ENCODE measurements around the gene WDR18.
"Not testable (repeated sequence)": the region's sequence is repeated elsewhere in the genome, so short reads cannot be mapped to it uniquely, and the experiment has no call there.

The WDR18 gene

DNA sequence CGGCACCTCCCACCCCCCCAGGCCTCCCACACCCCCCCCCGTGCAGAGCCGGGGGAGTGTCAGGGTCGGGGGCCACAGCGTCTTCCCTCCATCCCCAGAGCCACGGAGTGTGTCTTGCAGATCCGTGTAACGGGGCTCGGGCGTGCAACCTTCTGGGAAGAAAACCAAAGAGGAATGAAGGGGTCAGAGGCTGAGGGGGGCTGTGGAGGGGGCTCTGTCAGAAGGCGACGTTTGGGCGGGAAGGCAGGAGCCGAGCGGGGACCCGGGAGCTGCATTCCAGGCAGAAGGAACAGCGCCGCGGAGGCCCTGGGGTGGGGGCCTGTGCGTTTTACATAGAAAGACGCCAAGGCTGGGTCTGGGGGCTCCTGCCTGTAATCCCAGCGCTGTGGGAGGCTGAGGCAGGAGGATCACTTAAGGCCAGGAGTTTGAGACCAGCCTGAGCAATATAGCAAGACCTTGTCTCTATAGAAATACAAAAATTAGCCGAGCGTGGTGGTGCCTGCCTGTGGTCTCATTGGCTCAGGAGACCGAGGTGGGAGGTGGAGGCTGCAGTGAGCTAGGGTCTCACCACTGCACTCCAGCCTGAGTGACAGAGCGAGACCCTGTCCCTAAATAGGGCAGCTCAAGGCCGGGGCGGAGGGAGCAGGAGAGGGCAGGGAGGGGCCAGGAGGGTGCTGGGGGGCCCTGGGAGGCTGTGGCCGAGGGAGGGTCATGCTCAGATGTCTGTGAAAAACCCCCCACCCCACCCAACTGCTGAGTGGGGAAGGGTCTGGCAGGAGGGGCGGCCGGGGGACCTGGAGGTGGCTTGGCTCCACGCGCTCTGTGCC is 30.5 kb upstream of the WDR18 start:
- no peak overlapping the region for H3K4me3 ChIP-seq (ENCODE audit: low read depth, low read length)
- TF ChIP-seq CTCF (IDR thresholded peaks at IDR 0.05; ENCODE audit: low read depth, low read length) (no peak), POLR2A (IDR thresholded peaks at IDR 0.05; ENCODE audit: extremely low read depth, insufficient read length) (no peak), MYC (IDR thresholded peaks at IDR 0.05; ENCODE audit: low read depth, low read length) (no peak), MAX (IDR thresholded peaks at IDR 0.05; ENCODE audit: low read depth, low read length) (no peak)
- DNase-seq (ENCODE audit: low read depth), result no peak

GRCh38 chr19:954272-954671 is 29.9 kb upstream of the WDR18 start:
- DNase-seq (ENCODE audit: low read depth), result no peak
- TF ChIP-seq POLR2A (IDR thresholded peaks at IDR 0.05; ENCODE audit: extremely low read depth, insufficient read length), result no peak
- no peak for TF ChIP-seq MYC (IDR thresholded peaks at IDR 0.05; ENCODE audit: low read depth, low read length)
- no peak for TF ChIP-seq MAX (IDR thresholded peaks at IDR 0.05; ENCODE audit: low read depth, low read length)
- no peak for TF ChIP-seq CTCF (IDR thresholded peaks at IDR 0.05; ENCODE audit: low read depth, low read length)
- no peak overlapping the region for H3K4me3 ChIP-seq (ENCODE audit: low read depth, low read length)

DNA sequence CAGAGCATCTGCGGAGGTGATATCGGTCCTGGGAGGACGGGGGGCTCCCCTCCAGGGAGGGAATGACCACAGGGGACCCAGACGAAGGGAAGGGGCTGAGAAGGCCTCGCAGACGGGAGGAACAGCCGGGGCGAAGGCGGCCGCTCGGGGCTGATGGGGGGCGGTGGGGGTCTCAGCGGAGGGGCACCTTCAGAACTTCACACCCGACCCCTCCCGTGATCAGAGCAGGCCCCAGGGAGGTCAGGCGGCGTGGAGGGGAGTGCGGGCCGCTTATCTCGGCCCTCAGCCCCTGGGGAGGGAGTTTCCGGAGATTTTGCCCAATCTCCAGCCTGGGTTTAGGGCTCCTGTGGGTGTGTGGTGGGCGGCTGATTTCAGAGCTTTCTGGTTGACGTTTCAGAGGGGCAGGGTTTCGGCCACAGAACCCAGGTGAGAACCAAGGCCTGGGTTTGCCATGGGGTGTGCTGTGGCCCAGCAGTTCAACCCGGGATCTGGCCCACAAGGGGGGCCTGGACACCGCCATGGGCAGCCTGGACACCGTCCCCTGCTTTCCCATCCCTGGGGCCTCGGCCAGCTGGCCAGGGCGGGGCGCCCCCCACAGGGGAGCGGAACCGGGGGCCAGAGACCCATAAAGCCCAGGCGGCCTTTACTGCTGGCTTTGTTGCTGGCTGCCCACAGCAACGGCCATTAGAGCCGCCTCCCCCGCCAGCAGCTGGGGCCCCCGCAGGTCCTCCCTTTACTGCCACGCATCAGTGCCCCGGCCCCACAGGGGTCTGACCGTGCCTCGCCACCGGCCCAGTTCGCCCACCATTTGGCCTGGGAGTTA is 29.3 kb upstream of the WDR18 start:
- no peak overlapping the region for H3K4me3 ChIP-seq (ENCODE audit: low read depth, low read length)
- DNase-seq (ENCODE audit: low read depth), result peak; percentile 33
- TF ChIP-seq CTCF (IDR thresholded peaks at IDR 0.05; ENCODE audit: low read depth, low read length) (no peak), MYC (IDR thresholded peaks at IDR 0.05; ENCODE audit: low read depth, low read length) (no peak), POLR2A (IDR thresholded peaks at IDR 0.05; ENCODE audit: extremely low read depth, insufficient read length) (no peak), MAX (IDR thresholded peaks at IDR 0.05; ENCODE audit: low read depth, low read length) (no peak)

GRCh38 chr19:955803-956765 is 28.1 kb upstream of the WDR18 start:
- TF ChIP-seq MYC (IDR thresholded peaks at IDR 0.05; ENCODE audit: low read depth, low read length), result no peak
- no peak overlapping the region for H3K4me3 ChIP-seq (ENCODE audit: low read depth, low read length)

DNA sequence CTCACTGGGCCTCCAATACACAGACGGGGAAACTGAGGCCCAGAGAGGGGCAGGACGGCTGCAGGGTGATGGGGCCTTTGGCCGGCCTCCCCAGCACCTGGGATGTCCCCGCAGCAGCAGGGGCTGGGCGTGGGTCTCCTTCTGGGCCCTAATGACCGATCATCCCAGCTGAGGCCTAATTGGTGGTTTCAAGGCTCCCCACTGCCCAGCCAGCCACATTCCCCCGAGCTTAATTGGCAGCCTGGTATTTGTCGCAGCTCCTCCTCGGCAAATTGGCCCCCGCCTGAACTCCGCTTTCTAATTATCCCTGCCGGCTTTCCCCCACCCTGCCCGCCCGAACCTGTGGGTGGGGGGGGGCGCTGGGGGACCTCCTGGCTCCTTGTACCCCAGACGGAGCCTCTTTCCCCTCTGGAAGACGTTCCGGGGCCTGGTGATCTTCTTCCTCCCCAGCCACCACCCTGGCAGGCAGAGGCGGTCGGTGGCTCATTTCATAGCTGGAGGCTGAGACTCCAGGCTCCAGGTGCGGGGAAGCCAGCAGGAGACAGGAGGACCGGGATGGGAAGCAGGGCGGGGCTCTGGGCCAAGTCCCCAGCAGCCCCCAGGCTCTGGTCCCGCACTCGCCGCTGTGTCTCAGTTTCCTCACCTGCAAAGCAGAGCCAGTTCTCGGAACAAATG is 27.2 kb upstream of the WDR18 start:
- no peak overlapping the region for H3K4me3 ChIP-seq (ENCODE audit: low read depth, low read length)
- TF ChIP-seq POLR2A (IDR thresholded peaks at IDR 0.05; ENCODE audit: extremely low read depth, insufficient read length) (no peak), CTCF (IDR thresholded peaks at IDR 0.05; ENCODE audit: low read depth, low read length) (no peak), MAX (IDR thresholded peaks at IDR 0.05; ENCODE audit: low read depth, low read length) (no peak), MYC (IDR thresholded peaks at IDR 0.05; ENCODE audit: low read depth, low read length) (no peak)
- no peak for DNase-seq (ENCODE audit: low read depth)

More at GRCh38 chr19:955803-956765, 28.1 kb upstream of the WDR18 start:
- DNase-seq (ENCODE audit: low read depth), result no peak

GRCh38 chr19:957578-957977 is 26.6 kb upstream of the WDR18 start:
- H3K4me3 ChIP-seq (ENCODE audit: low read depth, low read length); DNase-seq (ENCODE audit: low read depth): not testable (repeated sequence)
